NCI-H1092 treated with DMSO at 0.1 percent for 48 hours (cell line): ENCODE data around the gene FBN1.

Source experiments
- DNase-seq: peaks from one replicate; lab custom pipeline; 2025; lab: John Stamatoyannopoulos, UW

The FBN1 gene

DNA sequence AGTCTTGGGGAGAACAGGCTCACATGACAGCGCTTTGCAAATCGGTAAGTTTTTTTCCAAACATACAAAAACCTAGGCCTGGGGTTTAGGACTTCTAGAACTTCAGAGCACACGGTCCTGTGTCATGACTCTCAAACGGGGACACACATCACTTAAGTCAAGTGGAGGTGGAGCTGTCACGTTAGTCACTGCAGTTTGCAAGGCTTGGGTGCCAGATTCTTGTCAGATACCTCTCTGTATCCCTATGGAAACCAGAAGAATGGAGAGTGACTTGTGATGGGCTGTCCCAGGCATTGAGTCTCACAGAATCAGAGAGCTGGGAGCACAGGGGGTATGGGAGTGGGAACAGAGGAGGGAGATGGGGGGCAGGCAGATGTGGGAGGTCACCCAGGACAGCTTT is 249.5 kb downstream of the FBN1 start:
- DNase-seq = no peak

DNA sequence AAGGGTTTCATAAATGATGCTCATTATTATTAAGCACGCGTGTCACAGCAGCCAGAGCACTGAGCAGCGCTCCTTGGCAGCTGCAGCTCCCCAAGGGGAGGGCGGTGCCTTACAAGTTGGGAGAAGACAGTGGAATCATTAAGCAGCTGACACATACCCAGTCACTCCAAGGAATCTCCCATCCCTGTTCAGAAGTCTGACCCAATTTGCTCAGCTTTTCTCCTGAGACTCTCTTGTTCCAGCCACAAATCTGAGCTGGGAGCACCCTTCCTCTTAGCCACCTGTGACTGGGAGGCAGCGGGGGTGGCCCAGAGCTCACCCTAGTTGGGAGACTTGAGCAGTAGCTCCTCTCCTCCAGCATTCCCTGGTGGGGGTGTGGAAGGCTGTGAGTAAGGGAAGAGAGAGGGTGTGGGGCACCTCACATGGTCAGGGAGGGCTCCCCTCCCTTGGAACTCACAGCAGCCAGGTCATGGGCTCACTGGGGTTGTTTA is 249.9 kb downstream of the FBN1 start:
- no peak for DNase-seq

DNA sequence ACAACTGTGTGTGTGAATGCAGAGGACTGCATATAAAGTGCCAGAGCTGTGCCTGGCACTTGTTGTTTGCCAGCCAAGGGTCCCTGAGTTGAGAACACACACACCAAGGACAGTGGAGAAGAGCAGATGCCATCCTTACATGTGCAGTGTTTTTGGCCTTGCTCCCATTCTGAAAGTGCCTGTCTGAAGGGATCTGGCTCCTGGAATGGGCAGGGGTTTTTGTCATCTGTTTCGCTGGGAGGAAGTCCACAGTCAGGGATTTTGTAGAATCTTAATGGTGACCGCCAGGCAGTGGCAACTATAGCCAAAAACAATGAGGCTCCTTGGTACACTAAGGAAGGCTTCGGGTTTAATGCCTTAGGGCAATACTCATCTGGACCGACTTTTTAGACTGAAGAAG is 250.5 kb downstream of the FBN1 start:
- no peak for DNase-seq

DNA sequence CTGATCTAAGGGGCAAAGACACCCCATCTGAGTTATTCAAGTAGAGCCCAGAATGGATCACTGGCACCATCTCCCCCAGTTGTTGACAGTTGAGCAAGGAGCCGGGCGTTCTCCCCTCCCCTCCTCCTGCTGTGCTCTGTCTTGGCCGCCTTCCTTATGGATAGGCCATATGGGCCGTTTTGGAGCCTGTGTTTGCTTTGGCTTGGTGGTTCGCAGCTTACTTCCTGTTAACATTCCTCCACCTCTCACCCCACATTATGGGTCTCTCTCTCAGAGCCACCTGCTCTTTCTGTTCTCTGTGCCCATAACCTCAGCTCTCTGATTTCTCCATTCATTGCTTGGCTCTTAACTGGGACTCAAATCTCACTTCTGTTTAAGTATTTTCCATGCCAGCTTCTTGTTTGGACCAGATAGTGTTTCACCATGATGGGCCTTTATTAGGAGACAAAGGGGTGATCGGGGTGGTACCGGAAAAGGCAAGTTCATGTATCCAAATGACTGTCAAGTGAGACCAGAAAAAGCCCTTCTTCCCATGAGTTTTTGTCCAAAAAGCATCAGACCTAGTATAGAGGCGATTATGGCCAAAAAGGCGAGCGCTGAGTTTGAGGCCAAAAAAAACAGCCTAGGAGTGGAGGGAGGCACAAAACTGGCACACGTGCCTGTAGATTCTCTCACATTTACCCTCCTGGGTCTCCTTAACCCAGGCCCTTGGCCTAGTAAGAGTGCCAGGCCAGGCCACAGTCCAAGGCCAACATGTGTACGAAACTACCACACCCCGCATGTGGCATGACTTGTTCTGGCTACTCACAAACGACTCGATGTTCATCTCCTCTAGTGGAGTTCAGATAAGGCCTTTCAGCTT is 251.6 kb downstream of the FBN1 start:
- DNase-seq = peak; percentile 41

DNA sequence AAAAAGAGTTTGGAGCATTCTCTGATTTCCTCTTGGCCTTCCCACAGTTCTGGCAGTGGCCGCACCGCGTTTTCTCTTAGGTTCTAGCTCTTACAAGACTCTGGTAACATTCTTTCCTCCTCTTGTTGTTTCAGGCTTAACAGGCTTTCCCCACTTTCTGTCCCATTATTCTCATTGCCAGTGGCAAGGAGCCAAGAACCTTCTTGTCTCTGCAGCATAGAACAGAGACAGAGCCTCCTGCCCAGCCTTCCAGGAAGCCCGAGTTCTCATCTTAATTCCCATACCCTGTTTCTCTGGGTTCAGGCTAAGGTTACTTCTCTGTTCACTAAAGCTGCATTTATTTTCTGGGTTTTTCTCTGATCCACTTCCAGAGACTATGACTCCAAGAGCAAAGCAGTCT is 253.2 kb downstream of the FBN1 start:
- DNase-seq = no peak

DNA sequence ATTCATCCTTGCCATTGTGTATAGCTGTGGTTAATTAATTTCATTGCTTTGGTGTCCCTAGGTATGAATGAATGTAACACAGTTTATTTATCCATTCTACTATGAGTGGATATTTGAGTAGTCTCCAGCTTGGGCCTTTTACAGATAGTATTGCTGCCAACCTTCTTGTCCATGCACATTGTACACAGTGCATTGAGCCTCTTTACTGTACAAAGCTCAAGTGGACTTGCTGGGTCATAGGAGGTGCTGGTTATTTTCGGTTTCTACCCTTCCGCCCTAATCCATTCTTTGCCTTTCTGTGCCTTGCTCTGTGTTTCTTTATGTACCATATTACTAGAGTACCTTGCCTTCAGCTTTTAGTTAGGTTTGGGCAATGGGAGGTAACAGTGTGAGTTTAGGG is 253.6 kb downstream of the FBN1 start:
- no peak for DNase-seq

DNA sequence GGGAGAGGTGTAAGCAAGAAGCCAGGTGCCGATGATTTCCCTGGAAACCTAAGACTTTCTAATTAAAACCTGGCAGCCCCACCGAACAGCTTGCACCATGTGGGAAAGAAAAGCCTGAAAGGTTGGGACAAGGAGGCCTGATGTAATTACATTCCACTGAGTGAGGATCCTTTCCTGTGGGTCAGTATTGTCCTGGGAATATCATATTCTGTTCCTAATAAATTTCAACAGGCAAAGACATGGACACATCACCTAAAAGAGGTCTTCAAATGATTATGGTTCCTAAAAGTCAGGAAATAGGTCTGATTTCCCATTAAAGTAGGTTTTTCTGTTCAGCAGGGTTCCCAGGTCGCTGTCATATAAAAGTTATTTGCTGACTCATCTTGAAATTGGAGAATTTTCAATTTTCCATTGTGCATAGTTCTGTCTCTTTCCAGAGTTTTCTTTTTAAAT is 255.8 kb downstream of the FBN1 start:
- no peak for DNase-seq

DNA sequence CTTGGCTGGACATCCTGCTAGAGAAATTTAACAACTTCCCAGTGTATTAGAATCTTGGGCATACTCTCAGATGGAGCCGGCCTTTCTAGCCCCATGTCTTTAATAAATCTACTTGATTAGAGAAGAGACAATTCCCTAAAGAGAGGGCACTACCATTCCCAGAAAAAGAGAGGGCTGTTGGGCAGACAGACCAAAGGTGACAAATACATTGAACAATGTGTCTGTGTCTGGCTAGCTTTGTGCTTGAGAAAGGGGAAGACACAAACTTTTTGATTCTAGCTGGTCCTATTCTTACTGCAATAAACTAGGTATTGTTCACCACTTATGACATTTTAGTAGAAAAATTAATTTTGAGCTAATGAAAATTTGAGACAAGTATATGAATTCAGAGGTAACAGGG is 256.6 kb downstream of the FBN1 start:
- no peak for DNase-seq

DNA sequence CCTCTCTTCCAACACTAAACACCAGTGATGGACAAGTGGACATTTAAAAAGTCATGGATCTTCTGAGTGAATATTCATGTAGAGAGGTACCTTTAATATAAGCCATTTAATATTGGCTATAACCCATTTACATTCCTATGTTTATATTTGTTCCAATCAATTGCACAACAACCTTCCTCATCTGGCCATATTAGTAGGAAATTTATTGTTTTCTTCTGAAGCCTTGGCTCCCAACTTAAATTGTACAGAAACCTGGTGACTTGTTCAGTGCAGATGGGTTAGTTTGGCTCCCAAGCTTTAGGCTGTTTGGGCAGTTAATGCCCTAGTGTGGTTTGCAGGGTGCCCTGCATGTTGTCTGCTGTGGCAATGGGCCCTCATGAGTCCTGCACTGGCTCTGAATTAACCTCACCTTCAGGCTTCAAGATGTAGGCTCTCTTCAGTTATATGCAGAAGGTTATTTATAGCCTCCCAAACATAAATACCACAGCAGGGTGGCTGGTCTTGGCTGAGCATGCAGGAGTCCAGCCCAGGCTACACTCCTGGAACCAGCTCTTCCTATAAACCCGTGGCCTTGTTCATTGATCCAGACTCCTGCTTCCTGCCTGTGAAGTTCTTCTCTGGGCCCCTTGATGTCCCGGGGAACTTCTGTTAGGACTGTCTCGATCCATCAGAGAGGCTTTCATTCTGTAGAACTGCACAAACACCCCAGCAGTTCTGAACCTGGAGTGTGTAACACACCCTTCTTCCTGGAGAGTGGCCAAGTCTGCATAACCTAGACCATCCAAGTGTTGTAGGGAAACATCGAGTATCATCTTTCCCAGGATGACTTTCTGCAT is 257.3 kb downstream of the FBN1 start:
- DNase-seq = no peak

DNA sequence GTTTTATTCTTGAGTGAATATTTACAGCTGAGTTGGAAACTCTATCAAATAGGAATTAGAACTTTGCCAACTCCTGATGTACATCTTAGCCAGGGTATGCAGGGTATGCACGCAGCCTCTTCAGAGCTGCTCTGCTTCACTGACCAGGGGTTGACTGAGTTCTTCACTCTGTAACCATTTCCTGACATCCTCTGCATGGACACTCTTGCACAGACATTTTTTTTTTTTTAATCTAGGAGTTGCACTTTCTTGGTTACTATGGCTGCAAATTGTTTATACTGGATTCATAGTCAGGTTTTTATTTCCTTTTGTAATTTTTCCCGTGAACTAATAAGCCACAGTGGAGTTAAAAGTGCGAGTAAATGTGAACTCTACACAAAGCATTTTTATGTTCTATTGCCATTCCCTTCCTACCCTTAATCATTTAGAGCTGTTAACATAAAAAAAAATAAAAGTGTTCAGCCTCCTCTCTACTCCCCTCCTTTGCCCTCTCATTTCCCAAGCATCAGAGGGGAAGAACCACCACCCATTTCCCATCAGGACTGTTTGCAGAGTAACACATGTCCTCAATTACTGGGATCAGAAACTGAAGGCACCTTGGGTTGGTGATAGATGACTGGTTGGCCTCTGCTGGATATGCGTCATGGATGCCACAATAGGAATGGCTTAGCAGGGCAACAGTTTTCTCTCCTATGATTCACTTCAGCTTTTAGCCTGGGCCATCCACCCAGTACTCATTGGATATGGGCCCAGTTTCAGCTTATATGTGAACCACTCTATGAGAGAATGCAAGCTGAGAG is 260.3 kb downstream of the FBN1 start:
- DNase-seq = no peak

DNA sequence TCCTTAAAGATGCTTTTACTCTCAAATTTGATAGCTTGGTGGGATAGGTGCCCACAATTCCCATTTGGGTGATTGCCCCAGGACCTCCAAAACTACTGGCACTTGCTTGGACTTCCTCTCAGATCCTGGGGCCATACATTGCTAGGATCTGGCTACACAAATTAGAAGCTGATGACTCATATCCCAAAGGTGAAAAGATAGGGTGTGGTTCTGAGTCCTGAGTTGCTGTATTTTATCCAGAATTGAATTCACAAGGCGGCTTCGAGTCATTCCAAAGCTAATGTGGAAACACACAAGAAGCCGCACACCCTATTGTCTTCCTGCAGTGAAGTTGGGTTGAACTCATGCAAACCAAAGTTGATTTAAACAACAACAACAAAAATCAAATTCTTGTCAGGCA is 260.9 kb downstream of the FBN1 start:
- no peak for DNase-seq

DNA sequence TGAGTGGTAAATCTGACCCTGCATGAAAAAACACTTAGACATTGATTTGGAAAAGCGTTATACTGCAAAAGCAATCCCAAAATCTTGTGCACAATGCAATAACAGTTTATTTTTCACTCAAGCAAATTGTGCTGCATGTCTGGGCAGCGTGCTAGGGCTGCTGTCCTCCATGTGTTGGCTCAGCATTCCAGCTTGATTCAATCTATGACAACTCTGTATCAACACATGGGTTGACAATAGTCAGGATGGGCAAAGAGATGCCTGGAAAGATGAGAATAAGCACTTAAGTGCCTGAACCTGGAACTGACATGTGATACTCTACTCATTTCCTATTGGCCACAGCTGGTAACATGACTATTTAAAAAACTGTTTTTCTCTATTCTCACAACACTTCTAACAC is 262.5 kb downstream of the FBN1 start:
- no peak for DNase-seq

DNA sequence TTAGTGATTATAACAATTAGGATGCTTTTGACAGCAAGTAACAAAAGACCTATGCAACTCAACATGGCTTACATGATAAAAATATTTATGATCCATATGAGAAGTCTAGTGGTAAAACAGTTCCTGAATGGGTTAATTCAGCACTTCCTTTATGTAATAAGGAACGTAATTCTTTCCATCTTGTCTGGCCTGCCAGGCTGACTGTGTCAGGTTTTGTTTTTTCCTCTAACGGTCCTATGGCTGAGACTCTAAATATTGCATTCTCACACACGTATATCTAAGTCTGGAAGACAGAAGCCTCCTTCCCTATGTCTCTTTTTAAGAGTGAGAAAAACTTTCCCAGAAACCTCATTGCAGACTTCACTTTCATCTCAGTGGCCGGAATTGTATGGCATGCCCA is 263.6 kb downstream of the FBN1 start:
- DNase-seq = no peak

DNA sequence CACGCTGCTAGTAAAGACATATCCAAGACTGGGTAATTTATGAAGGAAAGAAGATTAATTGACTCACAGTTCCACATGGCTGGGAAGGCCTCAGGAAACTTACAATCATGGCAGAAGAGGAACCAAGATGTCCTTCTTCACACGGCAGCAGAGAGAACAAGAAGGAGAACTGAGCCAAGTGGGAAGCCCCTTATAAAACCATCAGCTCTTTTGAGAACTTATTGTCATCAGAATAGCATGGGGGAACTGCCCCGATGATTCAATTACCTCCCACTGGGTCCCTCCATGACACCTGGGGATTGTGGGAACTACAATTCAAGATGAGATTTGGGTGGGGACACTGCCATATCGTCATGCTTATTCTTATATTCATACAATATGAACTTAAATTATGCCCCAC is 265.3 kb downstream of the FBN1 start:
- no peak for DNase-seq

DNA sequence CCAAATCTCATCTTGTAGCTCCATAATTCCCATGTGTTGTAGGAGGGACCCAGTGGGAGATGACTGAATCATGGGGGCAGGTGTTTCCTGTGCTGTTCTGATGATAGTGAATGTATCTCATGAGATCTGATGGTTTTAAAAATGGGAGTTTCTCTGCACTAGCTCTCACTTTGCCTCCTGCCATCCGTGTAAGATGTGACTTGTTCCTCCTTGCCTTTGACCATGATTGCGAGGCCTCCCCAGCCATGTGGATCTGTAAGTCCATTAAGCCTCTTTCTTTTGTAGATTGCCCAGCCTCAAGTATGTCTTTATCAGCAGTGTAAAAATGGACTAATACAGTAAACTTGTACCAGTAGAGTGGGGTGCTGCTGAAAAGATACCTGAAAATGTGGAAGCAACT is 269.7 kb downstream of the FBN1 start:
- no peak for DNase-seq

DNA sequence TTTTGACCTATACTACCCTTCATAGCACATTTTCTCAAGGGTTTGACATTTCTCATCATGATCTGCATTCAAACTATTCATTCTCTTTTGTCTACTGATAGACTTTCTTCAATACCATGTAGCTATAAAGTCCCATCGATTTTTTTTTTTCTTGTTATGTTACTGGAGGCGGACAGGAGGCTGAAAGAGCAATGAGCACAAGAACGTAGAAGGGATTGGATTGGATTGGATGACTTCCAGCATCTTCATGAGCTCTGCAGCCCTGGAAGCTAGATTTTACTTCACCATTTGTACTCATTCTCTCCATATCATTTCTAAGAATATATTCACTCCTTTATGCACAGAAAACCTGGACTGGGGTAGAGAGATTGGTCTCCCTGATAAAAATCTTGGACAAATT is 271.0 kb downstream of the FBN1 start:
- DNase-seq = no peak

DNA sequence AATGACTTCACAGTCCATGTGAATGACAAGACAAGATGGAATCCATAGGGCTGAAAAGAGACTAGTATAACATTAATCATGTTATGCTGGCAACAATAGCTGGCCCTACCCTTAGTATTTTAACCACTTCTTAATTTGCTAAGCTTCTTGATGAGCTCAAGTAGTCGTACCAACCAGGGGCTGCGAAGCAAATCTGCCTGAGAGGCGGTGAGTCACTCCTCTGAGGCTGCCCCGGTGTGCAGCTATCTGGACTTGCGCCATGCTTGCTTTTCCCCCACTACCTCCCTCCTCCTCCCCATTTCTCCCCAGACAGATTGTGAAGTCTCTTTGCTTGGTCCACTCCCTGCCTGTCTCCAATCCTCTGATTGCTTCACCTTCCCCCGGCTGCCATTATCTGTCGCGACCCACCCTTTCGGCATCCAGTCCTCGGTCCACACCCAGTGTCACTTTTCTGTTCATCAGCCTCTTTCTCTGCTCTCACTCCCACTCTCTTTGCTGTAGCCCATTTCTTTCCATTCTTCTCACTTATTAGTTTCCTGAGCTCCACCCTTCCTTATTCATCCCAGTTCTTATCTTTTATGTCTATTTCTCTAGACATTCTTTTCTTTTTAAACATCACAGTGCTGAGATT is 271.6 kb downstream of the FBN1 start:
- DNase-seq = no peak

DNA sequence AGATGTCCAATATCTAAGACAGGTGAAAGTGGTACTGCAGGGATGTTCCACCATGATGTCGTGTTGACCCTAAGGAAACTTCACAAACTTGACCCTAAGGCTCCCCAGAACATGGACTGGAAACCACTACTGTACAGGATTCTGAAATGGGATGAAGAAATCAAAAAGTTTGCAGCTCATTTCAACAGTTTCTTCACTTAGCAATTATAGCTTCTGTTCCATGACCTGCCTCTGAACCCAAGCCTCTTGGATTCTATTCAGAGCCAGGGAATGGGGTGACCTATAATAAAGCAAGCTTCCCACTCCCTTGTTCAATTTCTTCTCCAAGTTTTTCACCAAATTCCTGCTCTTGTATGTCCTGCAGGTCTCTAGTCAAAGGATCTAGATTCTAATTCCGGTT is 273.5 kb downstream of the FBN1 start:
- no peak for DNase-seq

DNA sequence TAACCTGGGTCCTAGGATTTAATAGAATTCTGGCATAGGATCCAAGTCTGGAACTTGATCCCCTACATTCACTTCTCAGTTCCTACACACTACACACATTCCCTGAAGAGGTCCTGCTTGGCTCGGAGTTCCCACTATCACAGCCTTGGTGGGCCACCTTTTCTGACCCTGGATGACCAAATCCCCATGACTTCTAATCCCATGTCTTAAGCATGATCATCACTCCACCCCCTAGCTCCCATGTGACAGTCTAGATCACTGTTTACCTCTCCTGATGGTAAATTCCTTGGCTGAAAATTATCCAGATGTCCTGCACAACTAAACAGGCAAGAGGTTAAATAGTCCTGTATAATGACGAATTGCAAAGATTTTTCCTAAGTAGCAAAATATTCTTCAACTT is 274.0 kb downstream of the FBN1 start:
- no peak for DNase-seq

DNA sequence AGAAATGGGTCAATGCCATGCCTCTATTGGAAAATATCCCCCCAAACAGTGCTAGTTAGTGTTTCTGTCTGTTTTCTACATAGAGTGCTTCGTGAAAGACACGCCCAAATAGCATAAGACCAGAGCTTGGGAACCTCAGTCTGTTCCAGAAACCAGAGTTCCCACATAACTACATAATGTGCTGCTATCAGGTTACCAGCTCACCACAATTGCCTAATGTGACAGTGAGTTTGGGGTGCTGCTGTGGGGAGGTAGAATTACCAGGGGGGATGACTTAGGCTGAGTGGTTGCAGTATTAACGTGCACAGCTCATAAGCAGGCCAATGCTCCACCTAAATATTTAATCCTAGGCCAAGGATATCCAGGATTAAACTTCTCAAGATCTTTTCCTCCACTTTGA is 275.0 kb downstream of the FBN1 start:
- DNase-seq = no peak

DNA sequence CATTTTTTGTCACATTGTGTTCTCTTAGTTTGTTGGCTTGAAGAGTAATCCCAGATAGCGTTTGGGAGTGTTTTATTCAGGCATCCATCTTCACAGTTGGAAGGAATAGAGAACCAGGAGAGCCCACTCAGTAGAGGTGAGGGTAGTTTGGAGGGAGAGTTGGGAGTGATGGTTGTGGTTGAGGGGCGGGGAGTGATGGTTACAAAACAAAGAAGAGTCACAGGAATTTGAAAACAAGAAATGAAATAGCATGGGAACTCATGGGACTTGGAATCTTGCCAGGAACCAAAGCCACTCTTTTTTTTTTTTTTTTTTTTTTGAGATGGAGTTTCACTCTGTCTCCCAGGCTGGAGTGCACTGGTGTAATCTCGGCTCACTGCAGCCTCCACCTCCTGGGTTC is 278.0 kb downstream of the FBN1 start:
- no peak for DNase-seq
